ENCODE data around the gene PPP4C.
"Not testable (repeated sequence)": the region's sequence is repeated elsewhere in the genome, so short reads cannot be mapped to it uniquely, and the experiment has no call there.

PPP4C gene

DNA sequence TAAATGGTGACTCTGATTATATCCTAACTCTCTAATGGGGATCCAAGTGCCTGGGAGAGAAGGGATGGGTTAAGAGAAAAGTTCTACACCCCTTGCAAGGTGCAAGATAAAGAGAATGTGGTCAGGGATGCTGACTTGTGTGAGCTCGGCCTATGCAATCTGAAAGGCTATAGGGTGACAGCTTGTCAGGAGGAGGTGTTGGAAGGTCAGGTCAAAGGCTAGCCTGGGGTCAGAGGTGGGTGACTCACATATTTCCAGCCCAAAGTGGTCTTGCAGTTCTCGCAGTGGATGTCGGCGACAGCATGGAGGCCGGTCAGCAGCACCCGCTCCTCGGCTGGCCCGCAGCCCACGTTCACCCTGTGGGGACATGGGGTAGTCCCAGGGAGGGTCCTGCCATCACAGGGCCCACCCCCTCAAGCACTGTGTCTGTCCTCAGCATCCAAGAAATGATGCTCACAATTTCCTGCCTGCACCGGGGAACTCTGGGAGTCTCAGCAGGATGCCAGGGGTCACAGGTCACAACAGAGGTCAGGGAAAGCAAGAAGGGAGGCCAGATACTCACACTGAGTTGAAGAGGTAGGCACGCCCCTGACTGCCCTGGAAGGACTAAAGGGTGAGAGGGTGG is 18.9 kb downstream of the PPP4C start:
- no peak for DNase-seq (ENCODE audit: low read depth, low spot score)
- H3K27ac ChIP-seq, result no peak overlapping the region

DNA sequence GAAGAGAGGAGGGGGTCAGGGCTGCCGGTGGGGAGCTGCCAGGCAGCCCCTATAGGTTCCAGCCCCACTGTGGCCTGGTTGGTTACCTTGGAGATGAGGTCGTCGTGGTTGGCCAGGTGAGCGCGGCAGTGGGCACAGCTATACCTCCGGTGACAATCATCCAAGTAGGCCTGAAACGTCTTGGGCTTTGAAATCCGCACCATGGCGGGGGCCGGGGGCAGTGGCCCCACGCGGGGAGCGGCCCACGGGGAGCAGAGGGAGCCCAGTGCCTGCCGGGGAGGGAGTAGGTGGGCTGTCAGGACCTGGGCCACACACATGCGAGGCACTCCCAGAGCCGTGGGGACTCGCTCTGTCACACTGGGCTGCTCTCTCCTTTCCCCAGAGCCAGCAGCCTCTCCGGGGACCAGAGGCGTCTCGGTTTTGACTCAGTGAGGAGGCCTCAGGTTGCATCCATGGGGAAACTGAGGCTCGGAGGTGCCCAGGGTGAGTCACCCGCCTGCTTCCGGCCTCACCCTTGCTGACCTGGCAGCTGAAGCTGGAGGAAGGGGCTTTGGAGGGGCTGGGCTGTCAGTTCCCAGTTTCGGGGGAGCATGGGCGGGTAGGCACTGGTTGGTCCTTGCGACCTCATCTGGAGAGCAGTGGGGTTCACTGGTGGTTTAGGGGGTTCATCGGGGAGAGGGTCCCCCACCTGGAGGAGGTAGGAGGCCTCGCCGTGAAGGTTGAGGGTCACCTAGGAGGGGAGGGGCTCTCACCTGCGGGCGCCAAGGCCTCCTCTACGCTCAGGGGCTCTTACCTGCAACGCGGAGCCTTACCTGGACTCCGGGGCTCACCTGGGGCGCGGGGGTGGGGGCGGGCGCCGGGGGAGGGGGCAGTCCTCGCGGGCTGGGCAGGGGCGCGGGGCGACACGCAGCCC is 19.6 kb downstream of the PPP4C start:
- DNase-seq (ENCODE audit: low read depth, low spot score), result no peak
- peak overlapping the region; percentile 65 for H3K27ac ChIP-seq

DNA sequence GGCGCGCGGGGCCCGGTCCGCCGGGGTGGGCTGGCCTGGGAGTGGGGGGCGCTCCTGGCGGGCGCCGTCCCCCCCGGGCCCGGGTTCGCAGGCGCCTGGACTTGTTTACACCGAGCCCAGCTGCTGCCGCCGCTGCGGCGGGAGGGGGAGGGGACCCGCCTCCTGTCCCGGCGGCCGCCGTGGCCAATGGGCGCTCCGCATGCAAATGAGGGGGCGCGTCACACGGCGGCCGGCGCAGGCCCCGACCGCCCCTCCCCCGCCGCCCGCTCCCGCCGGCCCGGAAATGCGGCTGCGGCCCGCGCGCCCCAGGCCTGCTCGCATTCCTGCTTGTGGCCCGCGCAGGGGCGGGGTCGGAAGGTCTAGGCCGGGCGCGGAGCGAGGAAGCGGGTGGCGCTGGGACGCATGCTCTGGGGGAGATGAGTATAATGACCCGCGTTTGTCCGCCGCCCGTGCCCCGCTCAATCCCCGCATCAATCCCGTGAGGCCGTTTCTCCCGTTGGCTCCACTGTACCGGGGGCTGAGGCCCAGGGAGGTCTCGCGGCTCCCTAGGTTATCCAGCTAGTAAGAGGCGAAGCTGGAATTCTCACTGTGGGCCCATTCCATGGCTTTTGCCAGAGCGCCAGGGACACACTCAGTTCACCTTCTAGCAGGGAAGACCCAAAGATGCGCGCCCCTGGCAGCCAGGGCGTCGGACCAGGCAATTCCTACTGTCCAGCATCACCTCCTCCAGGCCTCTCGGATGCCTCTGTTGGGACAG is 20.5 kb downstream of the PPP4C start, which contains the start of gene YPEL3:
YPEL3 (minus strand) TSS at position 109 of the 757 bp plus-strand sequence. CDS start 731 bp downstream, outside the sequence.
- H3K27ac ChIP-seq, result peak within 1 kb of the TSS; percentile 65
- DNase-seq (ENCODE audit: low read depth, low spot score), result peak; percentile 62

DNA sequence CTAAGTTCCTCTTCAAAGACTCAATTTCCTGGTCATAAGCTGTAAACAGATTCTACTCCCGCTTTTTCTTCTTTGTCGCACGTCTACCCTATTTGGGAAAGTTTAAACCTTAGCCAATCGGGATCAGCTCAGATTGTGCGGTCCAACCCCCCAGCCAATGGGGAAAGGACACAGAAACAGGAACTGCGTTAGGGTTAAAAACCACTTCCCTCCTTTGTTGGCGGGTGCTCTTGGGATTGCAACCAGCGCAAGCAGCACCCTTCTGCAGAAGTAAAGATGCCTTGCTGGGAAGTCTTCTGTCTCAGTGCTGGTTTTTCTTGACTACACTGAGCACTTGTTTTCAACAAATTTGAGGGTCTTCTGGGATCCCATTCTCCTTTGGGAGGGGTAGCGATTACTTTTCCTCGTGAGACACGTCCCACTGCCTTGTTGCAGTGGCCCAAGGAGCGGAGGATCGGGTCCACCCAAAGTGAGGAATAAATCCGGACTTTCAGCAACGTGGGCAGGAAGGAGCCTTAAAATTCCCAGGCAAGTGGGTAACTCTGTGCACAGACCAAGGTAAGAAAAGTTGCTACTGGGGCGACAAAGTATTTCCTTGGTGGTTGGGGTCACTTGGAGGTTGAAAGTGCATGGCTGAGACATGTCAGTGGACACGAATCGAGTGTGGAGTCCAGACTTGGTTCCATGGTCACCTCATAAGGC is 21.2 kb downstream of the PPP4C start:
- H3K27ac ChIP-seq, result peak overlapping the region; percentile 65
- DNase-seq (ENCODE audit: low read depth, low spot score), result no peak

DNA sequence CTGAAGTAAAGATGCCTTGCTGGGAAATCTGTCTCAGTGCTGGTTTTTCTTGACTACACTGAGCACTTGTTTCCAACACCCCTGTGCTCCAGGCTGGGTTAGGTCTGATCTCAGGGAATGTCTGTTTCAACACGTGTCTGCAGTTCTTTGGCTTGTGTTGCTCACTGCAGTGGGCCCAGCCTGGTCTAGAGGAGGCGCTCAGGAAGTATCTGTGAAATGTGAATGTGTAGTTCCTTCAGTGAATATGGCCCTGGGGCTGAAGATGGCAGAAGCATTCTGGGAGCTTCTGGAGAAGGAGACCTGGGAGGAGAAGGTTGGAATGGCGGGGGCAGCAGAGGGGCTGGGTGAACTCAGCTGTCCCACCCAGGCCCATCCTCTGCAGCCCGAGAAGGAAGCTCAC is 28.3 kb downstream of the PPP4C start:
- peak overlapping the region; percentile 47 for H3K27ac ChIP-seq
- DNase-seq (ENCODE audit: low read depth, low spot score), result no peak

DNA sequence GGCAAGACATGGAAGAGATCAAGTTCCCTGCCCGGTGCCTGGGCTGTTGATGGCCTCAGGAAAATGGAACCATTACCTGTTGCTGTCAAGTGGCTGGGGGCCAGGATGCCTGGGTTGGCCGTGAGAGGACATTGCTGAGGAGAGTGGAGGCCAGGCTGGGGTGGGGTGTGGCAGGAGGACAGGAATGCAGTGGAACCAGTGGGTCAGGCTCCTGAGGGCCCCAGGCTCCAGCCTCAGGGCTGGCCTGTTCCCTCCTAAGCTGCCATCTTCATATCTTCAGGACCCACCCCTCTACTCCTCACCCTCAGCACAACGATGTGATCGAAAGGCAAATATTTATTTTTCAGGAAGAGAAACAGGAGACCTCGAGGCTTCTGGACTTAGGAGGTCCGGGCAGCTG is 28.7 kb downstream of the PPP4C start:
- no peak for DNase-seq (ENCODE audit: low read depth, low spot score)
- H3K27ac ChIP-seq, result peak overlapping the region; percentile 47

DNA sequence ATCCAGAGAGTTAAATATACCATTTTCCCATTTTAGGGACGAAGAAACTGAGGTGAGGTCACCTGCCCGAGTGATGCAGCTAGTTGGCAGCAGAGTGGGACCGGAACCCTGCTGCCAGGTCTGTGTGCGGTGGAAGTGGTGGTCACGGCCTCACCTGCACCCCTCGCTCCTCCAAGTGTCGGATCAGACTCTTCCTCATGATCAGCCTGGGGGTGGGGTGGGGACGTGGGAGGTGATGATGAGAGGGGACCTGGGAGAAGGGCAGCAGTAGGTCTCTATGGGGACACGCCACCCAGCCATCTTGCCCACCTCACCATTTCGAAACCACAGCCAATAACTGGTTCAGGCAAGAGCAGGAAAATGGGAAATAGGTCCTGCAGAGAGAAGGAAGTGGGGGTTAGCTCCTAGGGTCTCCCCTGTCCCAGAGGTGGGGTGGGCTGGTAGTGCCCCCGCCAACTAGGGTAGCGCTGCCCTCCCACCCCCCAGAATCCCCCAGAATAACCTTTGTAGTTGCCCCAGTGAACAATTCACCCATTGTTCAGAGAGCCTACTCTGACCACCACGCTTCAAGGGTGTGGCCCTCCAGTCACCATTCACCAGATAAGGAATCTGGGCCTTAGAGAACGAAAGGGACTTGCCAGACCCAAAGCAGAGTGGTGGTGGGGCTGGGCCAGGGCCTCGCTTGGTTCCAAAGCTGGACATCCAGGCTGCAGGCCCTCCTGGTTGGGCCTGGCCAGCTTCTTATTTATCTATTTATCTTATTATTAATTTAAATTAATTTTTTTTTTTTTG is 32.5 kb downstream of the PPP4C start:
- no peak overlapping the region for H3K27ac ChIP-seq
- no peak for DNase-seq (ENCODE audit: low read depth, low spot score)

DNA sequence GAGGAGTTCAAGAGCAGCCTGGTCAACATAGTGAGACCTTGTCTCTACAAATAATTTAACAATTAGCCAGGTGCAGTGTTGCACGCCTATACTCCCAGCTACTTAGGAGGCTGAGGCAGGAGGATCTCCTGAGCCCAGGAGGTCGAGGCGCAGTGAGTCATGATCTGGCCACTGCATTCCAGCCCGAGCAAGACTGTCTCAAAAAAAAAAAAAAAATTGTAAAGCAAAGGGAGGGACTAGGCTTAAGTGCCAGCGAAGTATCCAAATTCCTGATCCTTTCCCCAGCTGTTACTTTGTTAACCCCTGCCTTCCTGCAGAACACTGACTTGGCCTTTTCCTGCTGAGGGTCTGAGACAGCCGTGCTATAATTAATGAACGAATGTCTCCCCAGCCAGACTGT is 34.9 kb downstream of the PPP4C start:
- DNase-seq (ENCODE audit: low read depth, low spot score), result no peak
- H3K27ac ChIP-seq, result no peak overlapping the region

DNA sequence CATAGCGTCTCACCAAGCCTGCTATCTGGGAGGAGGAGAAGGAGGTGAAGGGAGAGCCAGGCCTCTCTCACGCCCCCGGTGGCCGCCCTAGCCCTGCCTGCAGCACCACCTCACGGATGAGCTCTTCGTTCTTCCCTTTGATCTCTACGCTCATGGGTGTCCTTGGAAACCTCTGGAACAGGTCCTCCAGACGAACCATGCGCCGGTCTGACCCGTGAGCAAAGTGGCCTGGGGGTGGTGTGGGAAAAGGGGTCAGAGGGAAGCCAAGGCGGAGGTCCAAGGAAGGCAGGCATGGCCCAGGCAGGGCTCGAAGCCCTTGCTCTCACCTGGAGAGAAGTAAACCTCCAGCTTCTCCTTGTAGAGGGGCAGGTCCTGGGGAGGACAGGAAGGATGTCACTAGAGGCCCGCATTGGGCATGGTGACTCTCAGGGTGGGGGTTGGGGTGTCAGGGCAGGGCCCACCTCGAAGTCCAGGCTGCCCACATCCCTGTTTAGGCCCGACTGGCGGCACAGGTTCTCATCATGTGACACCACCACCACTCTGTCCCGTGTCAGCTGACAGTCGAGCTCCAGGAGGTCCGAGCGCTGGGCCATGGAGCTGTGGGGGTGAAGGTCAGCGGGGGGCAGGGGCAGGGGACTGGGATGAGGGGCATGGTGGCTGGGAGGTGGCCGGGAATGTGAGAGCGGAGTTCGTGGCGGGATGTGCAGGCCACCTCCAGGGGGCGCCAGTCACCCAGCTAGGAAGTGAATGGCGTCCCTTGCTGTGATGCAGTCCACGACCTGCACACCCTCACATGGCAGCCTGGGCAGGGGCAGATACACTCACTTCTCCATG is 36.6 kb downstream of the PPP4C start:
- peak overlapping the region; percentile 52 for H3K27ac ChIP-seq
- DNase-seq (ENCODE audit: low read depth, low spot score), result no peak

DNA sequence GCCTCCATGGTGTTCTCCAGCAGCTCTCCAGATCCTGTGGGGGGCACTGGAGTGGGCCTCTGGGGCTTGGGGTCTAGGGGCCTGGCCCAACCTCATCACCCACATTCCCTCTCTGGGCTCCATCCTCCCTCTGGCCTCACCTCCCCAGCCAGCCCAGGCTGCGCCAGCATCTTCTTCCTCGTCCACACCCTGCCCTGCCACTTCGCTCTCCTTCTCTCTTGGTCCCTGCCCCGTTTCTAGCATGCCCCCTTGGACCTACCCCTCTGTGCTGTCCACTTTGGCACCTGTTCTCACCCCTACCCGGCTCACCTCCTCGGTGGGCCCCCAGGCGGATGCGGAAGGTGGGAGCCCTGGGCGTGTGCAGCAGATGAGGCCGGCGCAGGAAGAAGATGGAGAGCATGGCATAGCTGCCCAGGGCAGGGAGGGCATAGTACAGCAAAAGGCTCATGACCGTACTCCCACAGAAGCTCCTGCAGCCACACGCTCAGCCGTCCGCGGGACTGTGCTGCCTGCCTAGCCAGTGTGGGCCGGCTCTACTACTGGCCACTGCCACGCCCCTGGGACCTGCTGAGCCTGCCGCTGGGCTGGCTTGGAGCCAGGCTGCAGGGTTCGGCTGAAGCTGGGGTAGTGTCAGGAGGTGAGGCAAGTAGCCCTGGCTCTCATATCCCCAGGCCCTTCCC is 37.4 kb downstream of the PPP4C start, which contains the start of gene GDPD3:
GDPD3 (minus strand) TSS at position 507 of the 680 bp plus-strand sequence; CDS start at position 448, 59 bp downstream.
- peak within 1 kb of the TSS; percentile 52 for H3K27ac ChIP-seq
- no peak for DNase-seq (ENCODE audit: low read depth, low spot score)

DNA sequence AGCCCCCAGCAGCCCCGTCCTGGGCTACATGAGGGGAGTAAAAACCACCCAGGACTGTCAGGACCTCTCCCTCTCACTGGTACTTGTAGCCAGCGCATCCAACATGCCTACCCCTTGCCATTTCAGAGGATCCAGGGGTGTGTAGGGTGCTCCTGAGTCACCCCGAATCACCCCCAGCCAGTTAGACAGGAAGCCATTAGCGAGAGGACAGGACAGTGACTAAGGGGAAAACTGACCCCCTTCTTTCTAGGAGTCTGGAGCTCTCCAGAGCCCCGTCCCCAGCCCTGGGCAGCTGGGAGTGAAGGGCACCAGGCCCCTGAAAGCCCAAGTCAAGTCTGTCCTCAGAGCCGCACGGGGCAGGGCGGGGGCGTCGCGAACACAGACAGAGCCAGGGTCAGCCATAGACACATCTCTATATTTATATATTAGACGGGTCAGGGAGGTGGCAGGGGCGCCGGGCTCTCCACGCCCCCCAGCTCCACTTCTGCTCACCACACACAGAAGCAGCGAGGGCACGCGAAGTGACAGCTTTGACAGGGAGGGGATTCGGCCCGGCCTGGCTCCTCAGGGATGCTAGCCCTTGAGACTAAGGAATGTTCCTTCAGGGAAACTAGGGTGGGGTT is 38.0 kb downstream of the PPP4C start:
- peak overlapping the region; percentile 52 for H3K27ac ChIP-seq

DNA sequence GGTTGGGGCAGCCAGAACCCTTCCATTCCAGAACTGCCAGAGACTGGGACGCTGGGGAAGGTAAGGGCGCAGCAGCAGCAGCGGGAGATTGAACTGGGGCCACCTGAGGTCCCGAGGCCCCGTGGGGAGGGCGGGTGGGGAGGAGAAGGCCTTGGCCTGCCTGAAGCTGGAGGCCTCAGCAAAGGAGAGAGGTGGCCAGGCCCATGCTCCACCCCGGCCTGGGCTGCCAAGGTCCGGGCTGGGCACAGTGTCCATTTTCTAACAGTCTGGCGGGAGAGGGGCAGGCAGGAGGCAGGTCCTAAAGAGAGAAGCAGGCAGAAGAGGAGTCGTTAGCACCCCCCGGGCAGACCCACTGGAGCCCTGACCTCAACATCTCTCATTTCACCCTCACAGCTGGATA is 38.6 kb downstream of the PPP4C start:
- no peak for DNase-seq (ENCODE audit: low read depth, low spot score)
- H3K27ac ChIP-seq, result peak overlapping the region; percentile 52

More for the DNA sequence above, 38.0 kb downstream of the PPP4C start:
- DNase-seq (ENCODE audit: low read depth, low spot score), result no peak

DNA sequence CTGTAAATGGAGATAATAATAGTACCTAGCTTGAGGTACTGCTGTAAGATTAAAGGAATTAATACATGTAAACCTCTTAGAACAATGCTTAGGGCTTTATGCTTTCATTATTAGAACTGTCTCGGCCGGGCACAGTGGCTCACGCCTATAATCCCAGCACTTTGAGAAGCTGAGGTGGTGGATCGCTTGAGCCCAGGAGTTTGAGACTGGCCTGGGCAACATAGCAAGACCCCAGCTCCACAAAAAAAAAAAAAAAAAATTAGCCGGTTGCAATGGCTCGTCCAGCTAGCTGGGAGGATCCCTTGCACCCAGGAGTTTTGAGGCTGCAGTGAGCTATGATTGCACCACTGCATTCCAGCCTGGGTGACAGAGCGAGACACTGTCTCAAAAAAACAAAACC is 39.0 kb downstream of the PPP4C start:
- not testable (repeated sequence) for DNase-seq (ENCODE audit: low read depth, low spot score)
- peak overlapping the region; percentile 52 for H3K27ac ChIP-seq

DNA sequence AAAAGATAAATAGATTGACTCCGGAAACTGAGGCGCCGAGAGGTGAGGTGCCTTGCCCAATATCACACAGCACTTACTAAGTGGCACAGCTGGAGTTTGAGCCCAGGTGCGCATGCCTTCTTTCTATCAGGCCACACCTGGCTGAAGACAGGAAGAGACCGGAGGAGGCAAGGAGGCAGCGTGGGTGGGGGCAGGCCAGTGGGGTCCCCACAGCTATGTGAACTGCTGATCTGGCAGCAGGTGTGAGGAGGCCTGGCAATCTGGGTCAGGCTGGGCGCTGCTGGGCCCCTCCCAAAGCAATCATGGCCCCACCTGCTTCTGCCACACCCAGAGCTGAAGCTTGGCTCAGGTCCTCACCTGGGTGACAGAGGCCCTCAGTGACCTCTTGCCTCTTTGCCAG is 39.4 kb downstream of the PPP4C start:
- DNase-seq (ENCODE audit: low read depth, low spot score), result no peak
- H3K27ac ChIP-seq, result peak overlapping the region; percentile 52

DNA sequence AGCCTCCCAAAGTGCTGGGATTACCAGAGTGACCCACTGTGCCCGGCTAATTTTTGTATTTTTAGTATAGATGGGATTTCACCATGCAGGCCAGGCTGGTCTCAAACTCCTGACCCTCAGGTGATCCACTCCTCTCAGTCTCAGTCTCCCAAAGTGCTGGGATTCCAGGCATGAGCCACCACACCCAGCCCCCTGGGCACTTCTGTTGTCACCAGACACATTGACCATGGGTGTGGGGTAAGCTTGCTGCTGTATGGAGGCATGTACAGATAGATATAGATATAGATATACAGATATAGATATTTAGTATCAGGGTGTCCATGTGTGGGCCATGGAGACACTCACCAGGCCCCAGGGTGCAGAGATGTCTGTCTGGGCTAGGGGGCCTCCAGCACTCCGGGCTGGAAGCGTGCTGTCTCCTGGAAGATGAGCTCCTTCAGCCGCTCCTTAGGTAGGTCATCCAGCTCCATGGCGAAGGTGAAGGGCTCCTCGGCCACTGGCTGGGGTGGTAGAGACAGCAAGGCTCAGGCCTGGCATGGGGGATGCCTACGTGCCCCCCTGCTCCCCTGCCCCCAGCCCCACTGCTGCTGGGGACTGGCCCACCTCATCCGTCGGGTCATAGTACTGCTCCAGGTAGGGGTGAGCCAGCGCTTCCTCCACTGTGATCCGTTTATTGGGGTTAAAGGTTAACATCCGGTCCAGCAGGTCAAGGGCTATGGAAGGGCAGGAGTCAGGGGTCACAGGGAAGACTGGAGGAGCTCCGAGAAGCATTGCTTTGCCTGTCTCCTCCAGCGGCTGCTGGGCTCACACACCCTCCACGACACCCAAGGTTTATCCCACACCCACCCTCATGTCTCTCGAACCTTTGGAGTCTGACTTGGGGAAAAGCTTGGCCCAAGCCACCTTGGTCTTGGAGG is 40.8 kb downstream of the PPP4C start:
- H3K27ac ChIP-seq, result peak overlapping the region; percentile 52

DNA sequence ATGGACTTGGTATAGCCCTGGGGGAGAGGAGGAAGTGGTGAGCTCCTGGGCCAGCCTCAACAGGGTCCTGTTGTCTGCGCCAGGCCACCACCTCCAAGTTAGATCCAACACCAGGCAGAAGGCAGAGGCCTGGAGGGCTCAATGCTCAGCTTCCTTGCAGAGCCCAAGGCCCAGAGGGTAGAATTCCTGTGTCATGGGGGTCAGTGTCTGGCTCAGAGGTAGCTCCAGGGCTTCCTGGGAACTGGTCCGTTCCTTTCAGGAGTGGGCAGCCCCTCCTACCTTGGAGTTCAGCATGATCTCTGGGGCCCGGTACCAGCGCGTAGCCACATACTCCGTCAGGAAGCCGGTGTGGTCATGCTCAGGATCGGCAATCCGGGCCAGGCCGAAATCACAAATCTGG is 42.0 kb downstream of the PPP4C start:
- no peak overlapping the region for H3K27ac ChIP-seq
- DNase-seq (ENCODE audit: low read depth, low spot score), result no peak

More for the DNA sequence above, 40.8 kb downstream of the PPP4C start:
- no peak for DNase-seq (ENCODE audit: low read depth, low spot score)

Data from epithelial cell of prostate (primary cell).